ENCODE data around the gene PTPRC.

PTPRC gene

GRCh38 chr1:198620951-198621824 lies 17.7 kb upstream of the PTPRC start:
- peak; percentile 26 for DNase-seq

- no peak for DNase-seq
Observed at GRCh38 chr1:198622001-198622400, 16.8 kb upstream of the PTPRC start.

GRCh38 chr1:198623752-198624647 lies 14.8 kb upstream of the PTPRC start:
- DNase-seq, result peak; percentile 85

GRCh38 chr1:198624648-198624980 lies 14.2 kb upstream of the PTPRC start:
- DNase-seq, result no peak

- DNase-seq, result no peak
Observed at GRCh38 chr1:198627436-198628066, 11.3 kb upstream of the PTPRC start.

- DNase-seq, result no peak
Observed at GRCh38 chr1:198628067-198628455, 10.8 kb upstream of the PTPRC start.

- DNase-seq, result no peak
Observed at GRCh38 chr1:198629610-198630009, 9.2 kb upstream of the PTPRC start.

- no peak for DNase-seq
Observed at GRCh38 chr1:198630863-198631262, 8.0 kb upstream of the PTPRC start.

- DNase-seq, result no peak
Observed at GRCh38 chr1:198631292-198631691, 7.5 kb upstream of the PTPRC start.

GRCh38 chr1:198632007-198632406 lies 6.8 kb upstream of the PTPRC start:
- DNase-seq, result no peak

GRCh38 chr1:198633675-198634121 lies 5.1 kb upstream of the PTPRC start:
- DNase-seq, result no peak

GRCh38 chr1:198635964-198636363 lies 2.9 kb upstream of the PTPRC start:
- no peak for DNase-seq

- no peak for DNase-seq
Observed at GRCh38 chr1:198636391-198636790, 2.4 kb upstream of the PTPRC start.

- no peak for DNase-seq
Observed at GRCh38 chr1:198637157-198637556, 1.7 kb upstream of the PTPRC start.

- no peak for DNase-seq
Observed at GRCh38 chr1:198637916-198638437, 863 bp upstream of the PTPRC start.

GRCh38 chr1:198638441-198638840 lies 399 bp upstream of the PTPRC start:
- DNase-seq, result no peak

- no peak for DNase-seq
Observed at GRCh38 chr1:198639671-198640143, 867 bp downstream of the PTPRC start.

GRCh38 chr1:198640174-198640573 lies 1.3 kb downstream of the PTPRC start:
- no peak for DNase-seq

- DNase-seq, result peak; percentile 59
Observed at GRCh38 chr1:198641501-198641900, 2.7 kb downstream of the PTPRC start.

GRCh38 chr1:198641966-198642668 lies 3.3 kb downstream of the PTPRC start:
- DNase-seq, result no peak

GRCh38 chr1:198642983-198643382 lies 4.1 kb downstream of the PTPRC start:
- no peak for DNase-seq

GRCh38 chr1:198643808-198644207 lies 5.0 kb downstream of the PTPRC start:
- DNase-seq, result no peak
